ENCODE data around the gene CSNK1D.

- no peak for TF ChIP-seq CTCF (IDR thresholded peaks at IDR 0.05)
- TF ChIP-seq POLR2A (IDR thresholded peaks at IDR 0.05) = no peak
These were observed 20.7 kb upstream of the CSNK1D start for GRCh38 chr17:82294064-82294773.
